ENCODE measurements around the gene TCFL5. TPM values are rescaled to one million over a fixed set of nuclear protein-coding genes. Genes with fewer than 3 reads are reported as not detected.

Gene TCFL5
- total RNA-seq, 1 experiment from 2014 or later: 20.4 TPM

DNA sequence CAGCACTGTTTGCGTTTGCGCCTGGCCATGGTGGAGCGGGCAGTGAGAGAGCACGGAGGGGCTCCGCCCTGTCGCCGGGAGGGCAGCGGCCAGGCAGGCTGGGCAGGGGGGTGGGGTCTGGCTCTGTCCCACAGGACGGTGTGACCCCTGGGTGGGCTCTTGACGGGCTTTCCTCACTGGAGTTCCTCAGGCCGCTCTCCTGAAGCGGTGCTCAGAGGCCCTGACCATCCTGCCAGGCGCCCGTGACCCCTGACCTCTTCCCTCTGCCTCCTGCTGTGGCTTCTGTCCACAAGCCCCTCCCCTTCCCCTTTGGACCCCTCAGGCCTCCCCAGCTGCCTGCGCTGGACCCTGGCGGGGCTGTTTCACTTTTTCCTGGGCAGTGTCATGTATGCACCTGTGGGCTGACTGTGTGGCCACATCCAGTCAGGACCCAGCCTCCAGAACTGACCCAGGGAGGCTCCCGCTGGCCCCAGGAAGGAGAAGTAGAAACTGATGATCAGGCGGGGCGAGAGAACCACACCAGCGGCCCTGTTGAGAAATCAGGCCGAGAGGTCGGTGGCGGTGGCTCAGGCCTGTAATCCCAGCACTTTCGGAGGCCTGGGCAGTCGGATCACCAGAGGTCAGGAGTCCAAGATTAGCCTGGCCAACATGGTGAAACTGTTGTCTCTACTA, 55.8 kb downstream of the TCFL5 start:
- ChIA-PET POLR2A (interaction anchor here (1.7 kb wide), 1 partner anchor 10 kb away, joined by 7 read pairs; no protein-coding TSS in a partner anchor), CTCF (interaction anchor here (0.7 to 2.2 kb wide), 2 partner anchors 10 to 15 kb away, joined by 3 to 12 read pairs; no protein-coding TSS in a partner anchor)
- ATAC-seq (no peak; the same call in 1 of the 2 replicates), DNase-seq (ENCODE audit: low spot score) (no peak)
- Mint-ChIP-seq H3K27ac (peak overlapping the region; percentile 53; the same call in 1 of the 2 replicates), H3K27me3 (ENCODE audit: low read depth) (peaks cover 7% of the 10 kb centered on the region; the same call in 1 of the 2 replicates), H3K4me1 (peaks cover 11% of the 10 kb centered on the region), H3K4me3 (peak overlapping the region; percentile 71), H3K9me3 (no peaks in the 10 kb centered on the region), H3K36me3 (peaks cover 2% of the 10 kb centered on the region; the same call in 1 of the 2 replicates)
- TF ChIP-seq TP53 (CRISPR knock-in tag; IDR thresholded peaks at IDR 0.05) (no peak), FOXJ3 (CRISPR knock-in tag; IDR thresholded peaks at IDR 0.05; ENCODE audit: borderline replicate concordance) (no peak), NFATC4 (CRISPR knock-in tag; IDR thresholded peaks at IDR 0.05) (no peak), ZNF219 (CRISPR knock-in tag; IDR thresholded peaks at IDR 0.05; ENCODE audit: borderline replicate concordance) (no peak), NFYB (CRISPR knock-in tag; conservative IDR thresholded peaks at IDR 0.05; ENCODE audit: low read depth) (no peak), CBFB (CRISPR knock-in tag; IDR thresholded peaks at IDR 0.05; ENCODE audit: low read depth) (no peak), JAZF1 (CRISPR knock-in tag; IDR thresholded peaks at IDR 0.05) (no peak), SMAD4 (CRISPR knock-in tag; IDR thresholded peaks at IDR 0.05) (no peak), ZBTB21 (CRISPR knock-in tag; IDR thresholded peaks at IDR 0.05; ENCODE audit: borderline replicate concordance) (no peak), ZNF138 (CRISPR knock-in tag; conservative IDR thresholded peaks at IDR 0.05) (no peak)
- TF ChIP-seq, protein P1, sequence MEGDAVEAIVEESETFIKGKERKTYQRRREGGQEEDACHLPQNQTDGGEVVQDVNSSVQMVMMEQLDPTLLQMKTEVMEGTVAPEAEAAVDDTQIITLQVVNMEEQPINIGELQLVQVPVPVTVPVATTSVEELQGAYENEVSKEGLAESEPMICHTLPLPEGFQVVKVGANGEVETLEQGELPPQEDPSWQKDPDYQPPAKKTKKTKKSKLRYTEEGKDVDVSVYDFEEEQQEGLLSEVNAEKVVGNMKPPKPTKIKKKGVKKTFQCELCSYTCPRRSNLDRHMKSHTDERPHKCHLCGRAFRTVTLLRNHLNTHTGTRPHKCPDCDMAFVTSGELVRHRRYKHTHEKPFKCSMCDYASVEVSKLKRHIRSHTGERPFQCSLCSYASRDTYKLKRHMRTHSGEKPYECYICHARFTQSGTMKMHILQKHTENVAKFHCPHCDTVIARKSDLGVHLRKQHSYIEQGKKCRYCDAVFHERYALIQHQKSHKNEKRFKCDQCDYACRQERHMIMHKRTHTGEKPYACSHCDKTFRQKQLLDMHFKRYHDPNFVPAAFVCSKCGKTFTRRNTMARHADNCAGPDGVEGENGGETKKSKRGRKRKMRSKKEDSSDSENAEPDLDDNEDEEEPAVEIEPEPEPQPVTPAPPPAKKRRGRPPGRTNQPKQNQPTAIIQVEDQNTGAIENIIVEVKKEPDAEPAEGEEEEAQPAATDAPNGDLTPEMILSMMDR (IDR thresholded peaks at IDR 0.05): no peak
- TF ChIP-seq, protein P2, sequence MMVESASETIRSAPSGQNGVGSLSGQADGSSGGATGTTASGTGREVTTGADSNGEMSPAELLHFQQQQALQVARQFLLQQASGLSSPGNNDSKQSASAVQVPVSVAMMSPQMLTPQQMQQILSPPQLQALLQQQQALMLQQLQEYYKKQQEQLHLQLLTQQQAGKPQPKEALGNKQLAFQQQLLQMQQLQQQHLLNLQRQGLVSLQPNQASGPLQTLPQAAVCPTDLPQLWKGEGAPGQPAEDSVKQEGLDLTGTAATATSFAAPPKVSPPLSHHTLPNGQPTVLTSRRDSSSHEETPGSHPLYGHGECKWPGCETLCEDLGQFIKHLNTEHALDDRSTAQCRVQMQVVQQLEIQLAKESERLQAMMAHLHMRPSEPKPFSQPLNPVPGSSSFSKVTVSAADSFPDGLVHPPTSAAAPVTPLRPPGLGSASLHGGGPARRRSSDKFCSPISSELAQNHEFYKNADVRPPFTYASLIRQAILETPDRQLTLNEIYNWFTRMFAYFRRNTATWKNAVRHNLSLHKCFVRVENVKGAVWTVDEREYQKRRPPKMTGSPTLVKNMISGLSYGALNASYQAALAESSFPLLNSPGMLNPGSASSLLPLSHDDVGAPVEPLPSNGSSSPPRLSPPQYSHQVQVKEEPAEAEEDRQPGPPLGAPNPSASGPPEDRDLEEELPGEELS (CRISPR knock-in tag; IDR thresholded peaks at IDR 0.05): no peak
- TF ChIP-seq, protein P3, sequence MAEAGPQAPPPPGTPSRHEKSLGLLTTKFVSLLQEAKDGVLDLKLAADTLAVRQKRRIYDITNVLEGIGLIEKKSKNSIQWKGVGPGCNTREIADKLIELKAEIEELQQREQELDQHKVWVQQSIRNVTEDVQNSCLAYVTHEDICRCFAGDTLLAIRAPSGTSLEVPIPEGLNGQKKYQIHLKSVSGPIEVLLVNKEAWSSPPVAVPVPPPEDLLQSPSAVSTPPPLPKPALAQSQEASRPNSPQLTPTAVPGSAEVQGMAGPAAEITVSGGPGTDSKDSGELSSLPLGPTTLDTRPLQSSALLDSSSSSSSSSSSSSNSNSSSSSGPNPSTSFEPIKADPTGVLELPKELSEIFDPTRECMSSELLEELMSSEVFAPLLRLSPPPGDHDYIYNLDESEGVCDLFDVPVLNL (CRISPR knock-in tag; IDR thresholded peaks at IDR 0.05; ENCODE audit: borderline replicate concordance, low read depth): no peak
- TF ChIP-seq, protein P4, sequence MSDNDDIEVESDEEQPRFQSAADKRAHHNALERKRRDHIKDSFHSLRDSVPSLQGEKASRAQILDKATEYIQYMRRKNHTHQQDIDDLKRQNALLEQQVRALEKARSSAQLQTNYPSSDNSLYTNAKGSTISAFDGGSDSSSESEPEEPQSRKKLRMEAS (CRISPR knock-in tag; IDR thresholded peaks at IDR 0.05): 0 out of 2 replicates have a peak, but pooled peaks have one; percentile 19
- TF ChIP-seq, protein P5, sequence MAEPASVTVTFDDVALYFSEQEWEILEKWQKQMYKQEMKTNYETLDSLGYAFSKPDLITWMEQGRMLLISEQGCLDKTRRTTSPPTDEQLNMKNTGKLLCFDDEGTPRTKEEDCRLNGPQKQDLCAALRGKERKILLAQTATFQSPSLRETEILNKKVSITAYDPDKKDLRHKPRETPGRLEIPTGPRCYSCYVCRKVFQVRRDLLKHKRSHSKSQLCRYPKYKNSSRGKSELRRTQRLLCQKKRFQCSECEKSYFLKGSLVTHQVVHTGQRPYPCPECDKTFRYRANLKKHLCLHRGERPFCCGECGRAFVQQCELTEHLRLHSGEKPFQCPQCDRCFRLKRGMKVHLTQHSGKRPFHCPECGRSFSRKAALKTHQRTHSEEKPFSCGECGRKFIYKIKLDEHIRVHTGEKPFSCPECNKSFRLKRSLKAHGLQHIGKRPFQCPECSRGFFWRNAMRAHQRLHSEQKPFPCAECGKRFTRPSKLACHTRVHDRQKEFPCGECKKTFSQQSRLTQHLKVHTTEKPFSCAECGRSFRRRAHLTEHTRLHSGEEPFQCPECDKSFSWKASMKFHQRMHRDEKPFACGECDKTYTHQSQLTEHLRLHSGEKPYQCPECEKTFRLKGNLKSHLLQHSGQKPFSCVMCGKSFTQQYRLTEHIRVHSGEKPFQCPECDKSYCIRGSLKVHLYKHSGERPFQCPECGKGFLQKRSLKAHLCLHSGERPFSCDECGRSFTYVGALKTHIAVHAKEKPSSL (CRISPR knock-in tag; conservative IDR thresholded peaks at IDR 0.05): no peak
- TF ChIP-seq, protein P6, sequence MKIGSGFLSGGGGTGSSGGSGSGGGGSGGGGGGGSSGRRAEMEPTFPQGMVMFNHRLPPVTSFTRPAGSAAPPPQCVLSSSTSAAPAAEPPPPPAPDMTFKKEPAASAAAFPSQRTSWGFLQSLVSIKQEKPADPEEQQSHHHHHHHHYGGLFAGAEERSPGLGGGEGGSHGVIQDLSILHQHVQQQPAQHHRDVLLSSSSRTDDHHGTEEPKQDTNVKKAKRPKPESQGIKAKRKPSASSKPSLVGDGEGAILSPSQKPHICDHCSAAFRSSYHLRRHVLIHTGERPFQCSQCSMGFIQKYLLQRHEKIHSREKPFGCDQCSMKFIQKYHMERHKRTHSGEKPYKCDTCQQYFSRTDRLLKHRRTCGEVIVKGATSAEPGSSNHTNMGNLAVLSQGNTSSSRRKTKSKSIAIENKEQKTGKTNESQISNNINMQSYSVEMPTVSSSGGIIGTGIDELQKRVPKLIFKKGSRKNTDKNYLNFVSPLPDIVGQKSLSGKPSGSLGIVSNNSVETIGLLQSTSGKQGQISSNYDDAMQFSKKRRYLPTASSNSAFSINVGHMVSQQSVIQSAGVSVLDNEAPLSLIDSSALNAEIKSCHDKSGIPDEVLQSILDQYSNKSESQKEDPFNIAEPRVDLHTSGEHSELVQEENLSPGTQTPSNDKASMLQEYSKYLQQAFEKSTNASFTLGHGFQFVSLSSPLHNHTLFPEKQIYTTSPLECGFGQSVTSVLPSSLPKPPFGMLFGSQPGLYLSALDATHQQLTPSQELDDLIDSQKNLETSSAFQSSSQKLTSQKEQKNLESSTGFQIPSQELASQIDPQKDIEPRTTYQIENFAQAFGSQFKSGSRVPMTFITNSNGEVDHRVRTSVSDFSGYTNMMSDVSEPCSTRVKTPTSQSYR (CRISPR knock-in tag; IDR thresholded peaks at IDR 0.05): peak; percentile 51; the same call in 1 of the 2 replicates

Data from WTC11 (cell line).